H1 (cell line): ENCODE data around the gene ETFDH. TPM values are rescaled to one million over a fixed set of nuclear protein-coding genes. Genes with fewer than 3 reads are reported as not detected.

ENCODE experiments used
- CHD2 ChIP-seq: IDR thresholded peaks from 2 replicates; pipeline ENCODE4 v1.6.1; 2012; ENCODE audit warnings: low read length, improper control_type of control experiment
- CHD7 ChIP-seq: fragments of 300-600 bp; sonication (generic); IDR thresholded peaks from 2 replicates; pipeline ENCODE4 v1.7.1; 2012; ENCODE audit warnings: low read length, moderate library complexity, mild to moderate bottlenecking, inconsistent platforms; ENCODE audit not compliant: insufficient replicate concordance
- NRF1 ChIP-seq: IDR thresholded peaks from 2 replicates; pipeline ENCODE4 v1.6.1; 2011; ENCODE audit warnings: mild to moderate bottlenecking, low read depth, low read length, improper control_type of control experiment
- polyA plus RNA-seq, 7 experiments: library from polyadenylated mRNA; depleted of rRNA in 3 of 7; stranded (reverse) in 5 of 7; unstranded in 2 of 7; fragments of >200 nt in 5 of 7; fragments of 200-250 nt in 2 of 7; gene quantifications; 1 replicate in 5 of 7; 2 replicates in 1 of 7; 4 replicates in 1 of 7; pipeline versions ENCODE4 v1.2.1 to v1.2.3, GENCODE V29; 2011 to 2013; ENCODE audit warnings: missing spikeins in 2 of 7, mixed read lengths in 2 of 7
- total RNA-seq: library from RNA; stranded (reverse); fragmentation: NEBNext Ultra II Directional; extraction: Animal tissue kit (Norgen Biotek cat#: 25700); gene quantifications from 2 replicates; pipeline ENCODE4 v1.2.1, GENCODE V29; 2021

The ETFDH gene
- total and polyA plus RNA-seq, 2 of the 8 experiments (the other 6 are each of a cell fraction or from before 2014, with no cell fraction given), result 11.3 to 15.7 TPM

- TF ChIP-seq CHD7 (no peak), CHD2 (no peak), NRF1 (no peak)
These were observed 41.2 kb upstream of the ETFDH start (continued) for GRCh38 chr4:158630893-158631292.
